Ammon's horn (tissue), 1 donor: ENCODE results near the gene DUOXA1.
A peak's percentile ranks its signal among the peaks of the same experiment; 100 is the strongest.

ENCODE experiments used
- DNase-seq: peaks from one replicate; pipeline ENCODE4 v3.0.0-alpha.2; 2016; ENCODE audit warnings: low spot score

Gene DUOXA1

GRCh38 chr15:45131510-45131909 is 1.8 kb upstream of the DUOXA1 start:
- no peak for DNase-seq

DNA sequence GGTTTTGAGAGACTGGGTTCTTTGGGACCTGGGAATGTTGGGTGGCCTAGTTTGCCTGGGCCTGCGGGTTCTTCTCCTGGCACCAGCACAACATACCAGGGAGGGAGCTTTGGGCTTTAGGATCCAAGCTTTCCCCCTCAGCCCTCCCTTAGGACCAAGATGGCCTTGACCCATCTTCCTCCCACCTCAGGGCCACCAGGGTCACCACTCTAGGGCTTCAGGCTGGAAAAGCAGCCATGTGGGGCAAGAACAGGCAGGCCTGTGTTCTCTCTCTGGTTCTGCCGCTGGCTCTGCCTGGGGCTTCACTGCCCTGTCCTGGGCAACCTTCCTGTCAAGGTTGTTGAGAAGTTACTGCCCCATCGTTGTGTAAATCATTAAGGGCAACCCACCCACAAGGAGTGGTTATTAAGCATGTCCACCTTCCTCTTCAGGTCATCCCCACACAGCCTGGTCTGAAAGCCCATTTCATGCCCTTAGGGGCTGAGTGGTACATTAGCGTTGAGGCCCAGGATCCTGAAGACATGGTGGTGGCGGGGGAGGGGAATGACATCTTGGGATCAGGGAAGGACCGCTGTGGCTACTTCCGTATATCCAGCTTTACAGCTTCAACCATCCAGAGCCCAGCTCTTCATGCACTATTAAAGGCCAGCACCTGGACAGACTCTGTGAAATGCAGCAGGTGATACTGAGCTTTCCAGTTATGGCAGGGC is 767 bp upstream of the DUOXA1 start:
- no peak for DNase-seq

- no peak for DNase-seq
Measured at GRCh38 chr15:45128971-45129639, 574 bp downstream of the DUOXA1 start.

GRCh38 chr15:45126535-45127158 is 3.0 kb downstream of the DUOXA1 start:
- no peak for DNase-seq

DNA sequence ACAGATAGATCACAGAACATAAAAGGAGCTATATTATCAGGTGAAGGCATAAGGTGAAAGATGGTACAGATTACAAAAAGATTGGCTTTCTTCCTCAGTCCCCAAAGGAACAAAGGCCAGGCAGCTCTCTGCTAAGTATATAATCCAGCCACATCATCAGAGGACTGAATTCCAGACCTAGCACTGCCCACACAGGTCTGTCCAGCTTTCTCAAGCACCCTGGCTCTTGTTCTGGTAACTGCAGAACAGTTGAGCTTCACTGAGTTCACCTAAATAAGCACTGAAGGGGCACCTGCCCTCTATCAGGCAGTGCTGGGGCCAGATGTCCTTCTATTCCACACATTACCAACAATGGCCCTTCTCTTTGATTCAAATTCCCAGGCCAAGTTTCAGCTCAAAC is 6.3 kb downstream of the DUOXA1 start:
- no peak for DNase-seq

- no peak for DNase-seq
Measured at GRCh38 chr15:45122719-45123118, 7.0 kb downstream of the DUOXA1 start.

DNA sequence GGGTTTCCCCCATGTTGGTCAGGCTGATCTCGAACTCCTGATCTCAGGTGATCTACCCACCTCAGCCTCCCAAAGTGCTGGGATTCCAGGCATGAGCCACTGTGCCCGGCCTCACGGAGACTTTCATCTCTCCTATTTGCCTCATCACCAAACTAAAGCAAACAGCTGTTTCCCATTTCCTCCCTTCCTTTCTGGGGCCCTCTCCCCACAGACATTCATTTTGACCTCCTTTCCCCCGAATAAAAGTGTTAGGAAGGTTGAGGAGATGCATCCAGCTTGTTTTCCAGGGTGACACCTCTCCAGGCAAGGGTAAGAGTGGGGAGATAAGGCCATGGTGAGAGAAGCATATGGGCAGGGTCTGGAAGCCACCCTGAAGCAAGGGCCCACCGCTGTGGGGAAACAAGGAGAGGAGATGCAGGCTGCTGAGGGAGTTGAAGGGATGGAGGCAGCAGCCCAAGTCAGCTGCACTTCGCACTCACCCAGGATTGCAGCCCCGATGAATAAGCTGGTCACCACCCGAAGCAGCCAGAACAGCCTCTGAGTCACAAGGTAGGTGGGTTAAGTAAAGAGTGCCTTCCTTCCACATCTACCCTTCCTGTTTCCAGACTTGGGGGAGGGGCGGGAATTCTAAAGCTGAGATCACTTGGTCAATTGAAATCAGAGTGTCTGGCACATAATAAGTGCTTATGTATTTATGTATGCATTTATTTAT is 7.8 kb downstream of the DUOXA1 start:
- DNase-seq = no peak

DNA sequence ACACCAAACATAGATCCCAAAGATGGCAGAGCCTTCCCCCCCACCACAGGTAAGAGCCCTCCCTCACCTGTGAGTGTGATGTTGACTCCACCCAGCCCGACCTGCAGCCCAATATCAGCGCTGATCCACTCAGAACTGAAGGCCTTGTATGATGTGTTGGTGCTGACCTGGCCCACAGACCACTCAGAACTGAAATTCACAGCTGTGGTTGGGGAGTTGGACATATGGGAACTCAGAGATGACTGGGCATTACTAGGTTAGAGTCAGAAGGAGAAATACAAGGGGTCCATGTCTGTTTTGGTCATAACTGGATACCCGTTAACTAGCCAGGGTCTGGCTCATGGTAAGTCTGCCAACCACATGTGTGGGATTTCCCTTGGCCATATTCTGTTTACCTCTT is 8.7 kb downstream of the DUOXA1 start:
- DNase-seq = no peak

- no peak for DNase-seq
Measured at GRCh38 chr15:45120081-45120972, 9.4 kb downstream of the DUOXA1 start.

GRCh38 chr15:45118996-45119395 is 10.7 kb downstream of the DUOXA1 start:
- no peak for DNase-seq

DNA sequence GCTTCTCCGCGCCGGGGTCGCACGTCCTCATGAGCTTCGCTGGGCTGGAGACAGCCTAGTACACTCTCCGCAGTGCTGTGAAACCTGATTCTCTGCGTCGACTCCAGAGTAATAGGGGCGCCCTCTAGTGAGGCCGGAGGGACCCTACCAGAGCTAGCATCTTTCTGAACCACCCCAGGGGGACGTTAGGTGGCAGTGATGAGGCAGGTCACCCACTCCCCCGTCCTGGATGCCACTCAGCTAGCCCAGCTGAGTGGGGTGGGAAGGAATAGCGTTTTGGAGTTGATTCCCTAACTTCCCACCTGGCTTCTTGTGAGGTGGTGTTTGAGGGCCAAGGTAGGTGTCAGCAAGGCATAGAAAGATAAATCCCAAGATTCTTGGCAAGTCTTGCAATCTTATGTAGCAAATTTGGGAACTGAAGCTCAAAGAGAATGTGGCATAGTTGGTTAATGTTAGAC is 11.5 kb downstream of the DUOXA1 start:
- DNase-seq = peak; percentile 96

DNA sequence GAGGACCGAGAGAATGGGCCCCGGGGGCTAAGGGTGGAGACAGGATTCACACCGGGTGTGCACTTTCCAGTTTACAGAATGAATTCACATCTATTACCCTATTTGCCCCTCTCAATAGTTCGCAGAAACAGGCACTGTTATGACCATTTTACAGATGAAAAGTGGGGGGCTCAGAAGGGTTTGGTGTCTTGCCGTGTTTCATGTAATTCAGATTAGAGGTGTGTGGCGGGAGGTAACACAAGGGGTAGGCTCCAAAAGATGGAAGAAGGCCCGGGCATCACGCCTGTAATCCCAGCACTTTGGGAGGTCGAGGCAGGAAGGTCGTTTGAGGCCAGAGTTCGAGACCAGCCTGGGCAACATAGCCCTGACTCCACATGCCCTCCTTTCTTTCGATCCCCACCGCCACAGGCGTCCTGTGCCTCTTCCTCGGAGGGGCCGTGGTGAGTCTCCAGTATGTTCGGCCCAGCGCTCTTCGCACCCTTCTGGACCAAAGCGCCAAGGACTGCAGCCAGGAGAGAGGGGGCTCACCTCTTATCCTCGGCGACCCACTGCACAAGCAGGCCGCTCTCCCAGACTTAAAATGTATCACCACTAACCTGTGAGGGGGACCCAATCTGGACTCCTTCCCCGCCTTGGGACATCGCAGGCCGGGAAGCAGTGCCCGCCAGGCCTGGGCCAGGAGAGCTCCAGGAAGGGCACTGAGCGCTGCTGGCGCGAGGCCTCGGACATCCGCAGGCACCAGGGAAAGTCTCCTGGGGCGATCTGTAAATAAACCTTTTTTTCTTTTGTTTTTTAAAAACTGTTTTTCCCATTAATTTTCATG is 12.2 kb downstream of the DUOXA1 start:
- DNase-seq = no peak

GRCh38 chr15:45116482-45117307 is 13.0 kb downstream of the DUOXA1 start:
- DNase-seq = no peak

DNA sequence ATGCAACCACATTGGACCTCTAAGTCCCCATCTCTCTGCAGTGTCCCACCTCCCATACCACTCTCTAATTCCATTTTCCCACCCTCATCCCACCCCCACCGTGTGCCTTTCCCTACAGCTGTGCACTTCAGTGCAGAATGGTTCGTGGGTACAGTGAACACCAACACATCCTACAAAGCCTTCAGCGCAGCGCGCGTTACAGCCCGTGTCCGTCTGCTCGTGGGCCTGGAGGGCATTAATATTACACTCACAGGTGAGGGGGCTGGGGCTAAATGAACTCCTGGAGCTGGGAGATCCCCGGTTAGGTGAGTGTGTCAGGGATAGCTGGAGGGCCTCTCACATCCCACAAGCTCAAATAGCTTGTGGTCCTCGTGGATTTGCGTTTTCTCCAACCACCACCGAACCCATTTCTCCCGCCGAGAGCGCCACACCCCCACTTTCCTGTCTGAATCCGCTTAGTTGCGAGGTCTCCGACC is 13.6 kb downstream of the DUOXA1 start:
- DNase-seq = no peak

DNA sequence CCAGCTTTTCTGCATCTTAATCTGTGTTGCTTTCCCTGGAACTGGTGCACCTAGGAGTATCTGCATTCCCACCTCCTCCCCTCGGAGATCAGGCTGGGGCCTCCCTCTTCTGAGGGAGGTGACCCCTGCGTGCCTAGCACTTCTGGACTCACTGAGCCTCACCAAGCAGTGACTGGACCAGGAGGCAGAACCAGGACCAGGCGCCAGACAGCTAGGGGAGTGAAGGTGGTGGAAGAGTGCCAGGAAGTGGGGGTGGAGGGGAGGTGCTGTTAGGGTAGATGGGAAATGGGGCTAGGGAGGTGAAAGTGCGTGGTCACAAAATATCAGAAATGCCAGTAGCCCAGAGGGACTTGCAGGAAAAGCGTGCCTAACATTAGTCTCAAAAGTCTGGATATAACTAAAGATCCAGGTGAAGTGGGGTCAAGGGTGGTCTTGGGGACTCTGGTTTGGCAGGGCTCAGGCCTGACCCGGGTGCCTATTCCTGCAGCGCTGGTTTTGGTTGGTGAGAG is 14.3 kb downstream of the DUOXA1 start:
- no peak for DNase-seq

GRCh38 chr15:45114751-45115085 is 15.0 kb downstream of the DUOXA1 start:
- no peak for DNase-seq

DNA sequence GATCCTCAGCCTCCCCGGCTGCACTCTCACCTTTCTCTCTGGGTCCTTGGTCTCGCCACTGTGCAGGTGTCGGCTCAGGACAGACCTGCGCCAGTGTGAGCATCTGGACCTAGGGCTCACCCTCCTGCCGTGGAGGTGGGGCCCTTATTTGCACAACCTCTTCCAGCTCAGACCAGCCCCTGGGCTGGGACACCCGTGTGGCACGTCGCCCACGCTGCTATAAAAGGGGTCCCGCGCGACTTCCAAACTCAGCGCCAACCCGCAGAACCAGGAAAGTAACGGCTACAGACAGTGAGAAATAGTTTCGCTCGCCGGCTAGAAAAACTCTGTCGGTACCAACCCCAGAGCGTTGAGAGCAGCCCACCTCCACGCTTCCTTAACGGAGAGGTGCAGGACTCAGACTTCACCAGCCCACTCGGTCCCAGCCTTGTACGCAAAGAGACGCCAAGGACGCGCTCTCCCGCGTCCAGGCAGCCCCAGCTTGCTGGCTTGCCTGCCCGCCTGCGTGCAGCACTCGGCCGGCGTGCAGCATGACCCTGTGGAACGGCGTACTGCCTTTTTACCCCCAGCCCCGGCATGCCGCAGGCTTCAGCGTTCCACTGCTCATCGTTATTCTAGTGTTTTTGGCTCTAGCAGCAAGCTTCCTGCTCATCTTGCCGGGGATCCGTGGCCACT is 15.5 kb downstream of the DUOXA1 start, which contains the start of the genes DUOX2 and DUOXA2:
Gene DUOX2, minus strand, starts transcription at position 97 of the 675 bp plus-strand sequence. CDS start 761 bp downstream, outside the sequence.
Gene DUOXA2, plus strand, starts transcription at position 251 of the 675 bp plus-strand sequence. Its CDS starts 280 bp downstream, at position 531.
- DNase-seq = no peak

DNA sequence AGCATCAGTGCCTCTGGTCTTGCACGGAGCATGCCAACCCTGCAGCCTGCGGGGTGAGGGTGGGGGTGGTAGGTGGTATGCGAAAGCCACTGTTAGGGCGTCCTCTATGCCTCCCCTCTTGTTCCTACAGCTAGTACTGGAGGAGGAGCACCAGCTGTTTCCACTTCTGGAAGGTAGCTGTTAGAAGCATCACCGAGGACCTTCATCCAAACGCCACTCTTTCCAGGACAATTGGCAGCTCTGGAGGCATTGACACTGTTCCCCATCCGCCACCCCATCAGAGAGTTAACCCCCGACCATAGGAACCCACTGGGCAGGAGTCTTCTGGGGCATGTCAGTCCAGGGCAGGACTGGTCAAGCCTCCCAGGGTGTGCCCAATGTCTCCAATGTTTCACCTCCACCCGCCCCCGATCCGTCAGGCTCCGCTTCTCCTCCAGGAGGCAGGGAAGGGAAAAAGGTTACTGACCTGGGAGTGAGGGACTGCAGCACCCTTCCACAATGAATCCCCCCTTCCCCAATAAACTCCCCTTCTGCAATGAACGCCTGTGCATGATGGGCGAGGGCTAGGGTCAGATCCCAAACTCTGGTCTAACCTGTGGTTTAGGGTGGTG is 16.2 kb downstream of the DUOXA1 start:
- no peak for DNase-seq
